HG02678 (cell line): ENCODE measurements around the gene TCEANC2.
A peak's percentile ranks its signal among the peaks of the same experiment; 100 is the strongest.
"Not testable (repeated sequence)": the region's sequence is repeated elsewhere in the genome, so short reads cannot be mapped to it uniquely, and the experiment has no call there.

Experiments
- ATAC-seq: cut with Tn5 transposase; IDR thresholded peaks from one replicate; pipeline ENCODE4 v1.9.1; 2021; ENCODE audit warnings: mild to moderate bottlenecking, moderate library complexity; ENCODE audit not compliant: unreplicated experiment

Gene TCEANC2

DNA sequence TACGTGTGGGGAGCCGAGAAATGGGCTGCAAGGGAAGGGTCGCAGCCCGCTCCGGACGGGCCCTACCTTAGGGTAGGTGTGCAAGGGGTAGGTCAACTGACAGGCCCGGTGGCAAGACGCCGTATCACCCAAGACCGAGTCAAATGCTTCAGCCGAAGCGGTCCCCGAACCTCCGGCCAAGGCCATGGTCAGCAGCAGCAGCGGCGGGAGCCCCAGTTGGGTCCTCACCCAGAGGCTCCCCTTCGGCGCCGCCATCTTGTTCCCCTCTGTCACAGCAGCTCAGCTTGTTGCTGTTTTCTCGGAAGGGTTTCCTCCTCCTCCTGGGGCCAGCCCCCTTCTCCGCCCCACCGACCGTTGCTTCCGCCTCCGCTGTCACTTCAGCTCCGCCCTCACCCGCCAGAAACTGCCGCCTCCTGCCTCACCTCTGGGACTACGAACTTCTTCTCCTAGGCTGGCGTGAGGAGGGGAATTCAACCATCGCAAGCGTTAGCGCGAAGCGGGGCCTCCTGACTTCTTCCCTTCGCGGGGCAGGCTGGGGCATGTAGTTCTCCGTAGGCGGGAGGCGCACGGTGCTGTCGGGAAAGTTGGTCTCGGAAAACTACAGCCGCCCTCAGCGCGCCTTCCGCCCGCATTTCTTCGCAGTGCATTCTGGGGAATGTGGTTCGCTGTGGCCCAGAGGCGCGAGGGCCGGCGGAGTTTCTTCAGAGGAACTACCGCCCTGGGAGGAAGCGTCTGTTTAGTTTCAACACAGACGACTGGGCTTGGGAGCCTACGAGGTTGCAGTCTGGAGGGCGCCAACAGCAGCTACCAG, at the start of gene TCEANC2, which contains the start of gene TMEM59:
TCEANC2 (plus strand) TSS at position 675 of the 811 bp plus-strand sequence. CDS start 815 bp downstream, outside the sequence.
TMEM59 (minus strand) TSS at position 271 of the 811 bp plus-strand sequence; CDS start at position 255, 16 bp downstream.
- peak; percentile 90 for ATAC-seq

DNA sequence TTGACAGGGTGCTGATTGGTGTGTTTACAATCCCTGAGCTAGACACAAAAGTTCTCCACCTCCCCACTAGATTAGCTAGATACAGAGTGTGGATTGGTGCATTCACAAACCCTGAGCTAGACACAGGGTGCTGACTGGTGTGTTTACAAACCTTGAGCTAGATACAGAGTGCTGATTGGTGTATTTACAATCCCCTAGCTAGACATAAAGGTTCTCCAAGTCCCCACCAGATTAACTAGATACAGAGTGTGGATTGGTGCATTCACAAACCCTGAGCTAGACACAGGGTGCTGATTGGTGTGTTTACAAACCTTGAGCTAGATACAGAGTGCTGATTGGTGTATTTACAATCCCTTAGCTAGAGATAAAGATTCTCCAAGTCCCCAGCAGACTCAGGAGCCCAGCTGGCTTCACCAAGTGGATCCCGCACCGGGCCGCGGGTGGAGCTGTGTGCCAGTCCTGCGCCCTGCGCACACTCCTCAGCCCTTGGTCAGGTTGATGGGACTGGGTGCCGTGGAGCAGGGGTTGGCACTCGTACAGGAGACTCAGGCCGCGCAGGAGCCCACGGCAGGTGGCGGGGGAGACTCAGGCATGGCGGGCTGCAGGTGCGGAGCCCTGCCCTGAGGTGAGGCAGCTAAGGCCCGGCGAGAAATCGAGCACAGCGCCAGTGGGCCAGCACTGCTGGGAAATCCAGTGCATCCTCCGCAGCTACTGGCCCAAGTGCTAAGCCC, 49.5 kb upstream of the TCEANC2 start:
- ATAC-seq: not testable (repeated sequence)

DNA sequence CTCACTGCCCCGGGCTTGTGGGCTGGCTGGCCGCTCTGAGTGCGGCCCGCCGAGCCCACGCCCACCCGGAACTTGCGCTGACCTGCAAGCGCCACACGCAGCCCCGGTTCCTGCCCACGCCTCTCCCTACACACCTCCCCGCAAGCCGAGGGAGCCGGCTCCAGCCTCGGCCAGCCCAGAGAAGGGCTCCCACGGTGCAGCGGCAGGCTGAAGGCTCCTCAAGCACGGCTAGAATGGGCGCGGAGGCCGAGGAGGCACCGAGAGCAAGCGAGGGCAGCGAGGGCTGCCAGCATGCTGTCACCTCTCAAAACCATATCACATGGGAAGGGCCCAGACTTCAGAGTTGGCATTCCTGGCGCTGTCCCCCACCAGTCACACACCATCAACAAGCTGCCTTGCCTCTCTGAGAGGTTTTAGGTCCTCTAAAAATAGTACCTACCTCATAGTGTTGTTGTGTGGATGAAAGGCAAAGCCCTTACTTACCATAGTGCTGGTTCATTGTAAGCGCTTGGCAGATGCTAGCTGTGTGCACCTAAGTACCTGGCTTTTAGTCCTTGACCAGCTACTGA, 48.8 kb upstream of the TCEANC2 start:
- no peak for ATAC-seq

DNA sequence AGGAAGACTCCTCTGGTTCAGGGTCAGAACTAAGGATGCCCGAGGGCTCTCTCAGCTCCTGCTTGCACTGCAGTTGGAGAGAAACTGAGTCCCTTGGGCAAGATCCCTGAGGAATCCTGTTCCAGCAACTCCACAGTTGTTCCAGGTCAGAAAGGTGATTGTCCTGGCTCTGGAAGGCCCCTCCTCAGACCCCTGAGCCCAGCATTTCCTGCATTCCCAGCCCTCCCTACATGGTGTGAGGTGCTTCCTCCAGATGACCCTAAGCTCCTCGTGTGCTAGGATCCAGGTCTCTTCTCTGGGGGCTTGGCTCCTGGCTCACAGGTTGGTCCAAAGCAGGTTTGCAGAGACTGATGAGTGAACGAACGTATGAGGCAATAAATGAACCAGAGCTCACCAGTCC, 46.9 kb upstream of the TCEANC2 start:
- no peak for ATAC-seq

DNA sequence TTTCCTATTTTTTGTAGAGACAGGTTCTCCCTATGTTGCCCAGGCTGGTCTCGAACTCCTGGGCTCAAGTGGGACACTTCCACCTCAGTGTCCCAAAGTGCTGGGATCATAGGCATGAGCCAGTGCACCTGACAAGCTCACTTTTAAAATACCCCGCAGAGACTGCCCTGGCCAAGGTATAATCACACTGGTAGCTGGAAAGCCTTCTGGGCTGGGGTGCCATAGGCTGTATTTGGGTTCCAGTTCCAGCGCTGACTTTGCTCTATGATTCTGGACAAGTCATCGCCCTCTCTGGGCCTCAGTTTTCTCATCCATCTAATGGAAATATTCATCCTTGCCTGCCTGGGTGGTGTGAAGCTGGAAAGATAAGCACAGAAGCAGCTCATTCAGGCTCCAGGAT, 45.8 kb upstream of the TCEANC2 start:
- no peak for ATAC-seq

DNA sequence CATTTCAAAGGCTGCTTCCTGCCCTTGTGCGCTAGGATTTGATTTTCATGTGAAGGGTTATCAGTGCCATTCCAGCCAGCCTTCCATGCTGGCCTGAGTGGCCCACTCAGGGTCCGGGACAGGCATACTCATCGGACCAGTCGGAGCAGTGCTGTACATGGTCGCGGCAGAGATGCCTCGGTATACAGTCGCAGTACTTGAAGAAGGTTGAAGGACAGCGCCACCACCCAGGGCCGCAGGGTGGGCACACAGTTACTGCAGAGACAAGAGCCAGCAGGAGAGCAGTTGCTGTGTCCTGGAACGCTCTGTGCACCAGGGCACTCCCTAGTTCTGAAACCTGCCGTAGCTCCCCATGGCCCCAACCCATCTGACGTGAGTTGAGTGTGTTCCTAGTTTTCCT, 44.5 kb upstream of the TCEANC2 start:
- ATAC-seq: no peak

DNA sequence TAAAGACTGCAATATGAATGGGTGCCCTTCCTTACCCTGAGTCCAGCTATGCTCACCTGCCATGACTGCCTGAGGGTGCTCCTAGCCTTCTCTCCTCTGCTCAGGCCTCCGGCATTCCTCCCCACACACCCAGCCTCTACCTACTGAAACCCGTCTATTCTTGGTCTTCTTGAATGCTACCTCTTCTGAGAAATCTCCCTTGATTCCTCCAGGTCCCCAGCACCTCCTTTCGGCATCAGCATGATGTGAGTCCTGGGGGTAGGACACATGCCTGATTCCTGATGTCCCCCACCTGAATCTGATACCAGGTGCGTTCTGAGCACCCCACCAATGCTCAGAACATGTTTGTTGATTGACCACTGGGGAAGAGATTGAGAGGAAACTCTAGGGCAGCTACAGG, 44.0 kb upstream of the TCEANC2 start:
- no peak for ATAC-seq

DNA sequence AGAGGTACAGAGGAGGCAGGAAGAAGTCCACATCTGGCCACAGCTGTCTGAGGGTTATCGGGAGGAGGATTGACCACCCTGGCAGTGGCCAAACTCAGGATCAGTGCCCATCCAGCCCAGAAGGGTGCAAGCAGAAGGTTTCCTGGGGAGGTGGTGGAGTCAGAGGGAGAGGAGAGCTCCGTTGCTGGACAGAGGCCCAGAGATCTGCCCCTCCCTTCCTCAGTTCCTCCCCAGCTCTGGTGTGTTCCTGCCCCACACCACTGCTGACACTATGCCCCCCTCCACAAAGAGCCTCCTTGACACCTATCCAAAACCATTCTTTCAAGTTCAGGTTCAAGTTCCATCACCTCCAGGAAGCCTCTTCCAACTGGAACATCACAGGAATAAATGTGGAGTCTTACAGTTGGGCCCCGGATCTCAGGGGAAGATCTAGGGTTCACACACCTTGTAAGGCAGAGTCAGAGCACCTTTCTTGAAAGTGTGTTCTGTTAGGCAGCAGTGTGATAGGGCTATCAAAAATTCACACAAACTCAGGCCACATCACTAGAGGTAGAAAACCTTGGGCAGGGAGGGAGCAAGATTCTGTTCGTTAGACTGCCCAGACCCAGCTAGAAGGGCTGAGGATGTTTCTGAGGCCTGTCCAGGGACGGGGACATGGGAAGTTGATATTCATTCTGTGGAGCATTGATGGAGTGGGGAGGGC, 42.8 kb upstream of the TCEANC2 start:
- no peak for ATAC-seq

DNA sequence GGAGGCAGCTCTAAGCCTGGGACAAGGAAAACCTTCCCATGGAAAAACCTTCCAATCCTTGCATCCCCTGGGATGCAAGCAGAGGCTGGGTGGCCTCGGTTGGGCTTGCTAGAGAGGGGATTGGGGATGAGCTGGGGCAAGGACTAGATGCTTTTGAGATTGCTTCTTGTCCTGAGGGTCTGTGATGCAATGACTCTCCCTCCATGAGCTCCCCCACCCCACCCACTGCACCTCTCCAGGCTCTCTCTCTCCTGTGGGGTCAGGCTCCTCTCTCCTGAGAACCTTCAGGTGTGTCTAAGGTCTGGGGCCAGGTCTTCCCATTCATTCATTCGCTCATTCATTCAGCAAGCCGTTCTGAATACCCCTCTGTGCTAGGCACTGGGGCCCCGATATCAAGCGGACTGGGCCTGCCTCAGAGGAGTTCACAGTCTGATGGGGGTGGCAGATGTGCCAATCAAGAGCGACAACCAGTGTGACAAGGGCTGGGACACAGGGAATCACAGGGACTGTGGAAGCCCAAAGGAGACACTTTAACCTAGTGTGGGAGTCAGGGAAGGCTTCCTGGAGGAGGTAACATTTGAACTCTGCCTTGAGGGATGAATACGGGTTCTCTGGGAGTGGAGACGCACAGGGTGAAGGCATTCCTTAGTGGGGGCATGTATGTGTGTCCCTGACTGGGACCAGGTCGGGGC, 41.9 kb upstream of the TCEANC2 start:
- ATAC-seq: no peak

DNA sequence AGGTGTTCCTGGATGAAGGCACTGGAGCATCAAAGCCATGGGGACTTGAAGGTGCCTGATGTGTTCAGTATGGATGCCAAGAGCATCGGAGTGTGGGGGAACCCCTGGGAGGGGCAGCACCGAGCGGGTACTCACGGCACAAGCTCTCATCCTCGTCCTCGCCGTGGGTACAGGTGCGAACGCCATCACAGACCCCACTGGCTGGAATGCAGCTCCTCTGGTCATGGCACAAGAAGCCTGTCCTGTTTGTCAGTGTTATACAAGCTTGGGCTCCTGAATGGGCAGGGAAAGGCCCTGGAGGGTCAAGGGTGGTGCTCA, 41.4 kb upstream of the TCEANC2 start:
- no peak for ATAC-seq

DNA sequence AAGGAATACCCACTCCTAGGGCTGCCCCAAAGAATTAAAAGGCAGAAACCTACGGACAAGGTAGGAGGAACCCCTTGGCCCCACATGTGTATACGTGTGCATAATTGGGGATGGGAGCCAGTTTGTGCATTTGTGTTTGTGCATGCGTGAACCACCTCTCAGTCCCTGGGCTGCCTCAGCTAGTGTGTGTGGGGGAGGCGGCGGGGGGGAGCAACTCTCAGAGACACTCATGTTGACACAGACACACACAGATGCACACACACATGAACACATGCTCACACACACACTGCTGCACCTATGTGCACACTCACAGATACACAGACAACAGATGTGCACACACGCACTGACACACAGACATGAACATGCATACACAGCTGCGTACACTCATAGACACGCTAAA, 40.5 kb upstream of the TCEANC2 start:
- no peak for ATAC-seq

DNA sequence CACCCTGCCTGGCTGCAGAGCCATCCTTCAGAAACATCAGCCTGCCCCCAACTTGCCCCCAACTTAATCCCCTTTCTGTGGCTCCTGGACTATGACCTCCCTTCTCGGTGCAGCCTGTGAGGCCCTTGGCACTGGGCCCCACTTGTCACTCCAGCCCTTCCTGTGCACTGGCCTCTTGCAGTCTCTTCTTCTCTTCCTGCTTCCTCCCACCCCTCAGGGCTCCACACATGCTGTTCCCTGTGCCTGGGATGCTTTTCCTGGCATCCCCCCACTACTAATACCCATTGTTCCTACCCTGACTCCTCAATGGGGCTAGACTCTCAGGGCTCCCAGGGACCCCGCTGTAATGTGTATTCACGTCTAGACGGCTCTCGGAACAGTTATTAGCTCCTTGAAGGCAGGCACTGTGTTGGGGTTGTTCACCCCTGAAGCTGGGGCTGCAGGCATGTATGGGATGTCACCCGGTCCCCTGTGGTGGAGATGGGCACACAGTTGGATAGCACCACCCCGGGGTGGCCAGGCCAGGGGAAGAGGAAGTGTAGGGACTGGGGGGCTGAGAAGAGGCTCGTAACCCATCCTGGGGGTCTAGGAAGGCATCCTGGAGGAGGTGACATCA, 39.9 kb upstream of the TCEANC2 start:
- ATAC-seq: no peak

DNA sequence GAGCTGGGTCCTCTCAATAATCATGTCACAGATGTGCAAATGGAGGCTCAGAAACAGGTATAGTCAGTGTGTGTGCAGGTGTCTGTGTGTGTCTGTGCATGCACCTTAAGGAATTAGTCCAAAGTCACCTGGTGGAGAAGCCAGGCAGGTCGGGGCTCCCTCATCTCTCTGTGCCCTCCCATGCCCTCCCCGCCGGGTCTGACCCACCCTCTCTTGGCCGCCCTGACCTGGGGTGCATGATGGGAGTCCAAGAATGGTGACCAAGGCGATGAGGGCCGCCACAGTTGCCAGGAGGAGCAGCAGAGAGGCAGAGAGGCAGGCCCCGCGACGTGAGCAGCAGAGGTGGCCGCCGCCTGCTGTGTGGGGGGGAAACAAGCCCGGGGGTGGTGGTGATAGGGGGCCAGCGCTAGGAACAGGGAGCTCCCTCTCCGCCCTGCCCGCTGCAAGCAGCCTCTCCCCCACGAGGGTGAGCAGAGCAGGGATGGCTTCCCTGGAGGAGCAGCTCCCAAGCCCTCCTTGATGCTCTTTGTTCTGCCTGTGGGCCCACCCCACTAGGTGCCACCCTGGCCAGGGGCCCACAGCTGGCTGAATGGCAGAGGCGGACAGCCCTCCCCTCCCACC, 39.3 kb upstream of the TCEANC2 start:
- ATAC-seq: no peak

DNA sequence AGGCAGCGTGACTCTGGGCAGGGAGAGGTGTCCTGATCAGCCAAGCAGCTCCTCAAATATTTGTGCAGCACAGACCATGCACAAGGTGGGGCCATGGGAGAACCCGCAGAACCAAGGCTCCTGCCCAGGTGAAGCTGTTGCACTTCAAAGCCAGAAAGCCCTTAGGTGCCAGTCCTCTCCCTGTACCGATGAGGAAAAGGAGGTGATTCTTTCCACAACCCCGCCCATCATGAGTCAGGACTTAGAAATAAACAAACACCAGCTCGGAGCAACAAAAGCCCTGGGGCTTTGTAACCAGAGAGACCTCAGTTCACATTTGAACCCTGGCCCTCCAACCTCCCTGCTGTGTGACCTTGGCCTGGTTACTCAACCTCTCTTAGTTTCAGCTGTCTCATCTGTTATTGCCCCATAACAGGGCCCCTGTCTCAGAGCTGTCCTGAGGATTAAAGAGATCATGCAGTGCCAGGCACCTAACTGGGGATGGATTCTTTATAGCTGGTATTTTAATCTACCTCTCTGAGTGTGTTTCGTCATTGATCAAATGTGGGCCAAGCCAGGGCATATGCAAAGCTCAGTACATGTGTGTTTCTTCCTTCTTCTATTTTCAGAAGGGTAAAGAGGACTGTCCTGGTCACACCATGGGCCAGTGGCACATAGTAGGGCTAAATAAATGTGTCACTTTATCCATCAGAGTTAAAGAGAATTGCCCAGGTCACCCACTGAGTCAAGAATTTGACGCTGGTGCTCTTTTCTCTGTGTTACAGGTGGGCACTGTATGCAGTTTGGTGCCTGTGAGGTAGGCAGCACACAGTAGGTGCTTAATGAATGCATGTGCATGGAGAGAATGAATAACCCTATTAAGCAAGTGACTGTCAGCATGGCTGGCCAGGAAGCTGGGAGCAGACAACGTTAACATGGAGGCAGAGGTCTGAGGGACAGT, 36.8 kb upstream of the TCEANC2 start:
- no peak for ATAC-seq

DNA sequence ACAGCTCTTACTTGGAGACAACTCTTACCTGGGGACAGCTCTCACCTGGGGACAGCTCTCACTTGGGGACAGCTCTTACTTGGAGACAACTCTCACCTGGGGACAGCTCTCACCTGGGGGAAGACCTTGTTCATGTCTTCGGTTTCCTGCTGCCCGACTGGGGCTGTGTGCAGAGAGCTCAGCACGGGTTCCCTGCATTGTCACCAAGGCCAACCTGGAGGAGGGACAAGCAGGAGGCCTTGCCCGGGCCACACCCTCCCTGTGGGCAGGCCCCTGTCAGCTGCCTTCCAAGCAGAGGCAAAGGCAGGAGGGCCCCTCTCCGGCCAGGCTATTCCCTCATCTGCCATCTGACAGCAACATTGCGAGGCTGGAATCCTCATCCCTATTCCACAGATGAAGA, 35.4 kb upstream of the TCEANC2 start, which contains the start of gene LDLRAD1:
LDLRAD1 (minus strand) TSS at position 208 of the 400 bp plus-strand sequence; CDS start at position 134, 74 bp downstream.
- no peak for ATAC-seq

DNA sequence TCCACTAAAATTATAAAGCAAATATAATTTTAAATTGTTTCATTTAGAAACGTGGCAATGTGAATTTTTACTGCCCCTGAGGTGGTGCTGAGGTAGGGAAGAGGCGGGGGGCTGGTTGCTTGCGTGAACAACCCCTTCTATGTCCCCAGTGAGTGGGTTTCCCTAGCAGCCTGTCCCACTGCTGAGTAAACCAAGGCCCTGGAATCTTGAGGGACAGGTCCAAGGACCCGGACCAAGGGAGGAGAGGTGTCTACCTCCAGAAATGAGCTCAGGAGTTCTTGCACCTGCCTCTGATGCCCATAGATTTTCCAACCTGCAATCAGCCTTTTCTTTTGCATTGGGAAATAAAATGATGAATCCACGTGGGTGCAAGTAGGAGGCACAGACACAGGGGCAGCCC, 34.8 kb upstream of the TCEANC2 start:
- no peak for ATAC-seq

DNA sequence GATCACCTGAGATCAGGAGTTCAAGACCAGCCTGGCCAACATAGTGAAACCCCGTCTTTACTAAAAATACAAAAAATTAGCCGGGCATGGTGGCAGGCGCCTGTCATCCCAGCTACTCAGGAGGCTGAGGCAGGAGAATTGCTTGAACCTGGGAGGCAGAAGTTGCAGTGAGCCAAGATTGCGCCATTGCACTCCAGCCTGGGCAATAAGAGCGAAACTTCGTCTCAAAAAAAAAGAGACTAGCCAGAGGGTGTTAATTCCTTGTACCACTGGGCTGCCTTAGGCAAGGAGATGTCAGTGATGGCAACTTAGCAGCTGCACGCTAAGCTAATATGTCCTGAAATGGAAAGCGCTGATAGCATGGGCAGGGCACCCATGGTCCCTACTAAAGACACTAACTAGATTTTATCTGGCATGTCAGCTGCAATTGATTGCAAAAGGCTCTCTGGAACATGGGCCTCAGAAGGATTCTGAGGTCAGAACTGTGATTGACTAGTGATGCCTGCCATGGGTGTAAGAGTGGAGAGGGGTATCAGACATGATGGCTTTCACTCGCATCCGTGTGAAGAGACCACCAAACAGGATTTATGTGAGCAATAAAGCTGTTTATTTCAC, 33.7 kb upstream of the TCEANC2 start:
- ATAC-seq: not testable (repeated sequence)

DNA sequence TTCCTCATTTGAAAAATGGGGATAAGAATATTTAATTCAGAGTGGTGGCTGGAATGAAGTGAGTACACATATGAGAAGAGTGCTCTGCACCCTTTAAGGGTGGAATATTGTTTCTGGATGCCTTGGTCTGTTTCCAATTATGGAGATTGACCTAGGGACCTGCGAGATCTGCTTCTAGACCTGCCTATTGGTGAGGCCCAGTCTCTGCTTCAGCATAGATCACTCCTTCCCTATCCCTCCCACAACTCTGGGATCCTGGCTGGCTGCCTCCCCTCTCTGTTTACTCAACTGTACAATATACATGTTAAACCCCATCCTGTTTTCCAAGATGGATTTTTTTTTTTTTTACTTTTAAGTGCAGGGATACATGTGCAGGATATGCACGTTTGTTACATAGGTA, 29.1 kb upstream of the TCEANC2 start:
- no peak for ATAC-seq
